Measurements from ENCODE around the gene PARVB.

The PARVB gene

GRCh38 chr22:44002324-44002723 lies 21.8 kb upstream of the PARVB start:
- H3K79me2 ChIP-seq (ENCODE audit: insufficient read depth, low read length): no peaks in the 10 kb centered on the region
- H3F3A ChIP-seq (ENCODE audit: insufficient read depth, low read length): no peaks in the 10 kb centered on the region
- H3K4me3 ChIP-seq (ENCODE audit: low read depth, low read length, poor library complexity, severe bottlenecking): no peak overlapping the region
- H3K4me2 ChIP-seq (ENCODE audit: low read length): no peak overlapping the region
- H4K20me1 ChIP-seq (ENCODE audit: insufficient read depth, low read length): no peaks in the 10 kb centered on the region
- H3K27ac ChIP-seq (ENCODE audit: low read depth, low read length, poor library complexity, severe bottlenecking): no peak overlapping the region
- no peak overlapping the region for H2AFZ ChIP-seq (ENCODE audit: low read length)
- H3K36me3 ChIP-seq (ENCODE audit: insufficient read depth, low read length): peaks cover 26% of the 10 kb centered on the region
- H3K9ac ChIP-seq (ENCODE audit: low read length): no peak overlapping the region
- H3K27me3 ChIP-seq (ENCODE audit: insufficient read depth, low read length): no peaks in the 10 kb centered on the region
- H3K9me2 ChIP-seq (ENCODE audit: low read depth, low read length): no peaks in the 10 kb centered on the region
- H3K4me1 ChIP-seq (ENCODE audit: insufficient read depth, low read length, severe bottlenecking): peaks cover 7% of the 10 kb centered on the region
- TF ChIP-seq EZH2 (IDR thresholded peaks at IDR 0.05; ENCODE audit: borderline replicate concordance, low read length): no peak
- no peak for TF ChIP-seq CTCF (IDR thresholded peaks at IDR 0.05; ENCODE audit: low read length)
- peaks cover 5% of the 10 kb centered on the region; the same call in 1 of the 2 replicates for H3K9me3 ChIP-seq (ENCODE audit: low read length)

- Histone ChIP-seq H3F3A (ENCODE audit: insufficient read depth, low read length) (no peaks in the 10 kb centered on the region), H3K79me2 (ENCODE audit: insufficient read depth, low read length) (no peaks in the 10 kb centered on the region), H3K9me3 (ENCODE audit: low read length) (peaks cover 5% of the 10 kb centered on the region; the same call in 1 of the 2 replicates), H3K4me1 (ENCODE audit: insufficient read depth, low read length, severe bottlenecking) (peaks cover 7% of the 10 kb centered on the region), H3K9ac (ENCODE audit: low read length) (no peak overlapping the region), H3K4me3 (ENCODE audit: low read depth, low read length, poor library complexity, severe bottlenecking) (no peak overlapping the region), H3K36me3 (ENCODE audit: insufficient read depth, low read length) (peaks cover 21% of the 10 kb centered on the region), H4K20me1 (ENCODE audit: insufficient read depth, low read length) (no peaks in the 10 kb centered on the region), H3K27me3 (ENCODE audit: insufficient read depth, low read length) (no peaks in the 10 kb centered on the region), H3K27ac (ENCODE audit: low read depth, low read length, poor library complexity, severe bottlenecking) (no peak overlapping the region), H3K4me2 (ENCODE audit: low read length) (no peak overlapping the region), H3K9me2 (ENCODE audit: low read depth, low read length) (no peaks in the 10 kb centered on the region), H2AFZ (ENCODE audit: low read length) (no peak overlapping the region)
- TF ChIP-seq EZH2 (IDR thresholded peaks at IDR 0.05; ENCODE audit: borderline replicate concordance, low read length) (no peak), CTCF (IDR thresholded peaks at IDR 0.05; ENCODE audit: low read length) (no peak)
These were observed 21.1 kb upstream of the PARVB start for GRCh38 chr22:44002997-44003396.

GRCh38 chr22:44003405-44004103 lies 20.5 kb upstream of the PARVB start:
- Histone ChIP-seq H3K36me3 (ENCODE audit: insufficient read depth, low read length) (peaks cover 16% of the 10 kb centered on the region), H3K4me2 (ENCODE audit: low read length) (no peak overlapping the region), H3K9ac (ENCODE audit: low read length) (no peak overlapping the region), H3K9me2 (ENCODE audit: low read depth, low read length) (no peaks in the 10 kb centered on the region), H3F3A (ENCODE audit: insufficient read depth, low read length) (no peaks in the 10 kb centered on the region), H3K79me2 (ENCODE audit: insufficient read depth, low read length) (no peaks in the 10 kb centered on the region), H2AFZ (ENCODE audit: low read length) (no peak overlapping the region), H3K27me3 (ENCODE audit: insufficient read depth, low read length) (no peaks in the 10 kb centered on the region), H3K4me3 (ENCODE audit: low read depth, low read length, poor library complexity, severe bottlenecking) (no peak overlapping the region), H3K27ac (ENCODE audit: low read depth, low read length, poor library complexity, severe bottlenecking) (no peak overlapping the region), H3K9me3 (ENCODE audit: low read length) (peaks cover 5% of the 10 kb centered on the region; the same call in 1 of the 2 replicates), H4K20me1 (ENCODE audit: insufficient read depth, low read length) (no peaks in the 10 kb centered on the region), H3K4me1 (ENCODE audit: insufficient read depth, low read length, severe bottlenecking) (peaks cover 7% of the 10 kb centered on the region)
- TF ChIP-seq EZH2 (IDR thresholded peaks at IDR 0.05; ENCODE audit: borderline replicate concordance, low read length) (no peak), CTCF (IDR thresholded peaks at IDR 0.05; ENCODE audit: low read length) (0 out of 2 replicates have a peak, but pooled peaks have one; percentile 6)

Data from OCI-LY1 (cell line).